Lower leg skin (tissue), 4 donors: ENCODE data around the gene PPP1R10. TPM values are rescaled to one million over a fixed set of nuclear protein-coding genes. Genes with fewer than 3 reads are reported as not detected.

Source experiments
- DNase-seq, 2 donors: peaks; one replicate each; pipeline ENCODE4 v3.0.0-alpha.2; 2019; ENCODE audit warnings: low spot score in 2 of 2
- H3K4me3 ChIP-seq: fragments of 200-600 bp; sonication (generic); 2 replicates; pipeline ENCODE4 v1.5.1; 2017; ENCODE audit warnings: mild to moderate bottlenecking, low read depth; ENCODE audit not compliant: poor library complexity, severe bottlenecking
- POLR2A ChIP-seq, 2 donors: fragments of 450-650 bp; IDR thresholded peaks; one replicate each; pipeline ENCODE4 v1.6.1; 2016 to 2017; ENCODE audit warnings: antibody characterized with exemption in 2 of 2, mild to moderate bottlenecking in 1 of 2, moderate library complexity in 1 of 2
- WGBS, 2 donors: methylation state at CpG; one replicate each; pipeline ENCODE4 v1.1.5; 2018; 5-methylcytosine and 5-hydroxymethylcytosine counted together
- intact Hi-C: fragments of 100-400 bp; cut with DNase I; formaldehyde crosslinking; loops from one replicate; pipeline ENCODE4 v1.15.0; 2023; ENCODE audit warnings: low total_unique reads
- total RNA-seq, 4 donors: library from RNA; depleted of rRNA; stranded (reverse); fragments of >200 nt; gene quantifications; one replicate each; pipeline ENCODE4 v1.1.0, GENCODE V29; 2016
- TF ChIP-seq, protein P1 (sequence below), 3 donors: fragments of 450-650 bp; IDR thresholded peaks; one replicate each; pipeline ENCODE4 v1.5.1; 2016; ENCODE audit warnings: antibody characterized with exemption in 3 of 3, mild to moderate bottlenecking in 3 of 3, moderate library complexity in 2 of 3

PPP1R10 gene
- total RNA-seq, 4 donors from 2014 or later, result 32.5 to 61.5 (median 49.4) TPM

DNA sequence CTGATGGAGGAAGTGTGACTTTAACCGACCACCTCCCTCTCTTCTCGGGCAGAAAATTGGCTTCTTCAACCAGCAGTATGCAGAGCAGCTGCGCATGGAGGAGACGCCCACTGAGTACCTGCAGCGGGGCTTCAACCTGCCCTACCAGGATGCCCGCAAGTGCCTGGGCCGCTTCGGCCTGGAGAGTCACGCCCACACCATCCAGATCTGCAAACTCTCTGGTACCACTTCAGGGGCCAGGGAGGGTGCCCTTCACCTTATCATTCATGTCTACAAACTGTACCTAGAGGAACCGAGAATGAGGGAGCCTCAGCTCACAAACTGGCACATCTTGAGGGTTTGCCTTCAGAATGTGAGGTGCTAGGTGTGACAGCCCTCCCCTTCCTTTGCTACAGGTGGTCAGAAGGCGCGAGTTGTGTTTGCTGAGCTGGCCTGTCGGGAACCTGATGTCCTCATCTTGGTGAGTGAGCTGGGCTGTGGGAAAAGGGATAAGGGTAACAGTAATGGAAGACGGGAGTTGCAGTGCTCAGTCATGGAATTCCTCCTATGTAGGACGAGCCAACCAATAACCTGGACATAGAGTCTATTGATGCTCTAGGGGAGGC is 27.2 kb downstream of the PPP1R10 start:
- 83 to 85% methylated on average over 15 of the region's 15 CpGs for WGBS, 2 donors
- H3K4me3 ChIP-seq, result no peak overlapping the region
- intact Hi-C loops, result loop anchor here (10.0 kb wide), 1 partner anchor 45 kb away; no protein-coding TSS in a partner anchor
- no peak for DNase-seq
- no peak for TF ChIP-seq POLR2A (IDR thresholded peaks at IDR 0.05)
- TF ChIP-seq, protein P1, sequence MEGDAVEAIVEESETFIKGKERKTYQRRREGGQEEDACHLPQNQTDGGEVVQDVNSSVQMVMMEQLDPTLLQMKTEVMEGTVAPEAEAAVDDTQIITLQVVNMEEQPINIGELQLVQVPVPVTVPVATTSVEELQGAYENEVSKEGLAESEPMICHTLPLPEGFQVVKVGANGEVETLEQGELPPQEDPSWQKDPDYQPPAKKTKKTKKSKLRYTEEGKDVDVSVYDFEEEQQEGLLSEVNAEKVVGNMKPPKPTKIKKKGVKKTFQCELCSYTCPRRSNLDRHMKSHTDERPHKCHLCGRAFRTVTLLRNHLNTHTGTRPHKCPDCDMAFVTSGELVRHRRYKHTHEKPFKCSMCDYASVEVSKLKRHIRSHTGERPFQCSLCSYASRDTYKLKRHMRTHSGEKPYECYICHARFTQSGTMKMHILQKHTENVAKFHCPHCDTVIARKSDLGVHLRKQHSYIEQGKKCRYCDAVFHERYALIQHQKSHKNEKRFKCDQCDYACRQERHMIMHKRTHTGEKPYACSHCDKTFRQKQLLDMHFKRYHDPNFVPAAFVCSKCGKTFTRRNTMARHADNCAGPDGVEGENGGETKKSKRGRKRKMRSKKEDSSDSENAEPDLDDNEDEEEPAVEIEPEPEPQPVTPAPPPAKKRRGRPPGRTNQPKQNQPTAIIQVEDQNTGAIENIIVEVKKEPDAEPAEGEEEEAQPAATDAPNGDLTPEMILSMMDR (IDR thresholded peaks at IDR 0.05), result no peak

DNA sequence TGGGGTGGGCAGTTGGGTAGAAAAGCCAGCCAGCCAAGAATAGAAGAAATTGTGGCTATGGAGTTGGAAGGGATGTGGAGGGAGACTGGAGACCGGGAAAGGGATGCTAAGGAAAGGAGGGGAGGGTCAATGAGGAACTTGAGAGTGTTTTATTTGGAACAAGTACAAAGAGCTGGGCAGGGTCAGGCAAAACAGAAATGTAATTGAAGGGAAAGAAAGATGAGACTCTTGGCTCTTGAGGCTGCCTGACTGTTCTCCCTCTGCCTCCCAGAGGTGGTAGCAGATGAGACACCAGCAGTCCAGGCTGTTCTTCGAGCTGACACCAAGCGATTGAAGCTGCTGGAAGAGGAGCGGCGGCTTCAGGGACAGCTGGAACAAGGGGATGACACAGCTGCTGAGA is 33.1 kb downstream of the PPP1R10 start:
- WGBS, 2 donors, result 85 to 90% methylated on average over 5 of the region's 5 CpGs
- DNase-seq, result no peak
- intact Hi-C loops, result no loop called here
- no peak overlapping the region for H3K4me3 ChIP-seq
- TF ChIP-seq, protein P1 (IDR thresholded peaks at IDR 0.05), result no peak
- no peak for TF ChIP-seq POLR2A (IDR thresholded peaks at IDR 0.05)

DNA sequence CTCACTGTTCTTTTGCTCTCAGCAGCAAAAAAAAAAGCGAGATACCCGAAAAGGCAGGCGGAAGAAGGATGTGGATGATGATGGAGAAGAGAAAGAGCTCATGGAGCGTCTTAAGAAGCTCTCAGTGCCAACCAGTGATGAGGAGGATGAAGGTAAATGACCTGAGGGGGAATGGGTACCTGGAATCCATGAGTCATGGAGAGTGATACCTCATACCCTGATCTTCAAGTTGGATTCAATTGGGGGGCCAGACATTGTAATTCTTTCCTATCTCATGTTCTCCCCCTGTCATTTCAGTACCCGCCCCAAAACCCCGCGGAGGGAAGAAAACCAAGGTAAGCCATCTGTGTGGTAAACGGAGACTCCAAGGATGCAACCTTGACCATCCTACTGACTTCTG is 39.0 kb downstream of the PPP1R10 start:
- no peak for DNase-seq
- no peak for TF ChIP-seq POLR2A (IDR thresholded peaks at IDR 0.05)
- TF ChIP-seq, protein P1 (IDR thresholded peaks at IDR 0.05), result no peak
- WGBS, 2 donors, result 94 to 95% methylated on average over 8 of the region's 8 CpGs
- intact Hi-C loops, result no loop called here
- H3K4me3 ChIP-seq, result no peak overlapping the region

DNA sequence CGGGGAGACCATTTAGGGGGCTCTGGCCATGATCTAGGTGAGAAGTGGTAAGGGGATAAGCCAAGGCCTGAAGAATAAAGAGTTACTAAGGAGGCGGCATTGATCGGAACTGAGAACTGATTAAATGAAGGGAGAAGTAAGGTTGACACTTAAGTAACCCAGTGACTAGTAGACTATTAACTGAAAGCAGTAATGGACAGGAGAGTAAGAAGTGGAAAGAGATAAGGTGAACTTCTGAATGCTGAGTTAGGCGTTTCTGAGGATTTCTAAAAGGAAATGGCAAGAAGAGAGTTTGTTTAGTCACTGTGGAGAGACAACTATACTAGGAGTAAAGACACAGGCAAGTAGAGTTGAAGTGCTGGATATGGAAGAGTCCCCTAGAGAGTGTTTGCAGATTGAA is 43.9 kb downstream of the PPP1R10 start:
- H3K4me3 ChIP-seq, result no peak overlapping the region
- no peak for DNase-seq
- intact Hi-C loops, result no loop called here
- TF ChIP-seq POLR2A (IDR thresholded peaks at IDR 0.05), result no peak
- TF ChIP-seq, protein P1 (IDR thresholded peaks at IDR 0.05), result no peak
- 58% methylated on average over 4 of the region's 4 CpGs for WGBS, 2 donors

DNA sequence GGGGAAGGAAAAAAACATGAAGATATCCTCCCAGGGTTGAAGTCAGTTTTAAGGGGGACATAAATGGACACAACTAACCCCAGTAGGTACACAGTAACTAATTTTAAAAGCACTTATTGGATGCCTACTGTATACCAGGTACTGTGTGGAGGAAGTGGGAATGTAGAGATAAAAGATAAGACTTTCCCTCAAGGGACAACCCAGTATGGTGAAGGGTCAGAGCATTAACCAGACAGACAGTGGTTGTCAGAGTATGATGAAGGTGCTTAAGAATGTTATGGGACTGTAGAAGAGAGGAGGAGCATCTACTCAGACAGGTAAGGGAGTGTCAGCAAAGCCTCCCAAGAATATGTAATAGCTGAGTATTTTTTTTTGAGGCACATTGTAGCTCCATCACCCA is 44.9 kb downstream of the PPP1R10 start:
- TF ChIP-seq, protein P1 (IDR thresholded peaks at IDR 0.05), result no peak
- TF ChIP-seq POLR2A (IDR thresholded peaks at IDR 0.05), result no peak
- peak overlapping the region; percentile 58 for H3K4me3 ChIP-seq
- intact Hi-C loops, result no loop called here
- no peak for DNase-seq

DNA sequence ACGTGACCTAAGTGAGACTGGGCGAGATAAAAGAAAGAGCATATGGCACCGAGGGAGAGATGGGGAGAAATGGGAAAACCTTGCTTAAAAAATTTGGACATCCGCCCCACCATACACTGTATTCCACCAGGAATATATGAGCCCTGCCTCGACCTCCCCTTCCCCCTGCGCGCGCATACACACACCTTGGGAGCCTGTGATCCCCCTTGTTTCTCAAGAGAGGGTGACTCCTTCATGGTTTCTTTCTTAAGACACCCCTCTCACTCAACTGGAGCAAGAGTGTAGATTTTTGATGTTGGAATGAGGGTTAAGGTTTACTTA is 45.3 kb downstream of the PPP1R10 start:
- no peak for DNase-seq
- intact Hi-C loops, result no loop called here
- peak overlapping the region; percentile 58 for H3K4me3 ChIP-seq
- WGBS, 2 donors, result 0 to 2% methylated on average over 8 of the region's 8 CpGs
- no peak for TF ChIP-seq POLR2A (IDR thresholded peaks at IDR 0.05)
- TF ChIP-seq, protein P1 (IDR thresholded peaks at IDR 0.05), result no peak
